MM.1S (cell line): ENCODE results near the gene PTPRR.

ENCODE experiments used
- DNase-seq: peaks from one replicate; pipeline ENCODE4 v3.0.0-alpha.2; 2015
- H2AFZ ChIP-seq: fragments of 300-600 bp; sonication (generic); 2 replicates; pipeline ENCODE4 v1.6.0; 2016; ENCODE audit warnings: antibody characterized with exemption, low read length
- H3F3A ChIP-seq: fragments of 300-600 bp; sonication (generic); 2 replicates; pipeline ENCODE4 v1.6.1; 2016; ENCODE audit warnings: mild to moderate bottlenecking, antibody characterized with exemption, low read length, moderate library complexity, mixed read lengths; ENCODE audit not compliant: insufficient read depth
- H3K27ac ChIP-seq: fragments of 300-600 bp; sonication (generic); 2 replicates; pipeline ENCODE4 v1.5.1; 2016; ENCODE audit warnings: mild to moderate bottlenecking, low read length
- H3K27me3 ChIP-seq: fragments of 300-600 bp; sonication (generic); replicated peaks from 2 replicates; pipeline ENCODE4 v1.6.0; 2016; ENCODE audit warnings: low read length; ENCODE audit not compliant: insufficient read depth
- H3K36me3 ChIP-seq: fragments of 300-600 bp; sonication (generic); replicated peaks from 2 replicates; pipeline ENCODE4 v1.6.1; 2016; ENCODE audit warnings: mild to moderate bottlenecking, low read length, mixed read lengths; ENCODE audit not compliant: insufficient read depth
- H3K4me1 ChIP-seq: fragments of 300-600 bp; sonication (generic); 2 replicates; pipeline ENCODE4 v1.6.1; 2016; ENCODE audit warnings: low read length, mixed read lengths
- H3K4me2 ChIP-seq: fragments of 300-600 bp; sonication (generic); 2 replicates; pipeline ENCODE4 v1.6.0; 2016; ENCODE audit warnings: low read depth, low read length
- H3K4me3 ChIP-seq: fragments of 300-600 bp; sonication (generic); 2 replicates; pipeline ENCODE4 v1.5.1; 2016; ENCODE audit warnings: low read length, mixed read lengths
- H3K79me2 ChIP-seq: fragments of 300-600 bp; sonication (generic); 2 replicates; pipeline ENCODE4 v1.6.1; 2016; ENCODE audit warnings: mixed run types, low read length, mixed read lengths
- H3K9ac ChIP-seq: fragments of 300-600 bp; sonication (generic); 2 replicates; pipeline ENCODE4 v1.6.1; 2016; ENCODE audit warnings: low read length, mixed read lengths
- H3K9me2 ChIP-seq: fragments of 300-600 bp; sonication (generic); replicated peaks from 2 replicates; pipeline ENCODE4 v1.6.1; 2016; ENCODE audit warnings: mild to moderate bottlenecking, low read length, mixed read lengths; ENCODE audit not compliant: insufficient read depth
- H3K9me3 ChIP-seq: fragments of 300-600 bp; sonication (generic); replicated peaks from 2 replicates; pipeline ENCODE4 v1.6.1; 2016; ENCODE audit warnings: mild to moderate bottlenecking, low read length, mixed read lengths; ENCODE audit not compliant: insufficient read depth
- H4K20me1 ChIP-seq: fragments of 300-600 bp; sonication (generic); 2 replicates; pipeline ENCODE4 v1.6.1; 2016; ENCODE audit warnings: mild to moderate bottlenecking, low read length, moderate library complexity, mixed read lengths; ENCODE audit not compliant: insufficient read depth
- CTCF ChIP-seq: fragments of 300-600 bp; sonication (generic); IDR thresholded peaks from 2 replicates; pipeline ENCODE4 v1.5.1; 2016; ENCODE audit warnings: antibody characterized with exemption, low read length, mixed read lengths
- EZH2 ChIP-seq: fragments of 300-600 bp; sonication (generic); optimal IDR thresholded peaks from 2 replicates; pipeline ENCODE3; 2017; ENCODE audit warnings: low read depth, mild to moderate bottlenecking, antibody characterized with exemption, low read length, mixed read lengths
- EZH2phosphoT487 ChIP-seq: fragments of 300-600 bp; sonication (generic); IDR thresholded peaks from 2 replicates; pipeline ENCODE4 v1.6.1; 2018; ENCODE audit warnings: antibody characterized with exemption, low read length

Gene PTPRR

GRCh38 chr12:70815971-70816391 is 104.6 kb downstream of the PTPRR start:
- Histone ChIP-seq H3K4me3 (no peak overlapping the region), H3K27me3 (no peaks in the 10 kb centered on the region), H3K9me2 (no peaks in the 10 kb centered on the region), H3F3A (no peaks in the 10 kb centered on the region), H3K27ac (no peak overlapping the region), H2AFZ (no peak overlapping the region), H3K9me3 (no peaks in the 10 kb centered on the region), H4K20me1 (no peaks in the 10 kb centered on the region), H3K79me2 (no peaks in the 10 kb centered on the region), H3K36me3 (no peaks in the 10 kb centered on the region), H3K4me1 (no peaks in the 10 kb centered on the region), H3K4me2 (no peak overlapping the region), H3K9ac (no peak overlapping the region)
- no peak for DNase-seq
- TF ChIP-seq EZH2phosphoT487 (no peak), CTCF (no peak), EZH2 (no peak)

GRCh38 chr12:70815056-70815455 is 105.5 kb downstream of the PTPRR start:
- TF ChIP-seq EZH2phosphoT487 (no peak), CTCF (no peak), EZH2 (no peak)
- Histone ChIP-seq H3F3A (no peaks in the 10 kb centered on the region), H3K79me2 (no peaks in the 10 kb centered on the region), H3K4me1 (no peaks in the 10 kb centered on the region), H3K27me3 (no peaks in the 10 kb centered on the region), H3K9ac (no peak overlapping the region), H3K9me3 (no peaks in the 10 kb centered on the region), H3K4me3 (no peak overlapping the region), H2AFZ (no peak overlapping the region), H4K20me1 (no peaks in the 10 kb centered on the region), H3K27ac (no peak overlapping the region), H3K36me3 (no peaks in the 10 kb centered on the region), H3K9me2 (no peaks in the 10 kb centered on the region), H3K4me2 (no peak overlapping the region)
- DNase-seq: no peak

GRCh38 chr12:70813559-70813958 is 107.0 kb downstream of the PTPRR start:
- H4K20me1 ChIP-seq: no peaks in the 10 kb centered on the region
- H3K79me2 ChIP-seq: no peaks in the 10 kb centered on the region
- no peak for TF ChIP-seq EZH2
- TF ChIP-seq CTCF: no peak
- TF ChIP-seq EZH2phosphoT487: no peak
- H3K9me3 ChIP-seq: no peaks in the 10 kb centered on the region
- no peak overlapping the region for H3K4me3 ChIP-seq
- no peaks in the 10 kb centered on the region for H3K4me1 ChIP-seq
- no peak for DNase-seq
- no peak overlapping the region for H2AFZ ChIP-seq
- no peaks in the 10 kb centered on the region for H3K27me3 ChIP-seq
- H3K9ac ChIP-seq: no peak overlapping the region
- H3K36me3 ChIP-seq: no peaks in the 10 kb centered on the region
- H3K27ac ChIP-seq: no peak overlapping the region
- no peak overlapping the region for H3K4me2 ChIP-seq
- no peaks in the 10 kb centered on the region for H3K9me2 ChIP-seq
- H3F3A ChIP-seq: no peaks in the 10 kb centered on the region

GRCh38 chr12:70812136-70812535 is 108.4 kb downstream of the PTPRR start:
- no peaks in the 10 kb centered on the region for H3K4me1 ChIP-seq
- no peak for DNase-seq
- no peaks in the 10 kb centered on the region for H3K79me2 ChIP-seq
- no peak for TF ChIP-seq CTCF
- no peak for TF ChIP-seq EZH2
- H3K9me3 ChIP-seq: no peaks in the 10 kb centered on the region
- no peak overlapping the region for H2AFZ ChIP-seq
- no peak overlapping the region for H3K27ac ChIP-seq
- no peaks in the 10 kb centered on the region for H3K9me2 ChIP-seq
- no peaks in the 10 kb centered on the region for H3K27me3 ChIP-seq
- no peak overlapping the region for H3K4me2 ChIP-seq
- H3K9ac ChIP-seq: no peak overlapping the region
- no peaks in the 10 kb centered on the region for H3F3A ChIP-seq
- no peaks in the 10 kb centered on the region for H3K36me3 ChIP-seq
- H3K4me3 ChIP-seq: no peak overlapping the region
- H4K20me1 ChIP-seq: no peaks in the 10 kb centered on the region
